DND-41 (cell line): Measurements from ENCODE around the gene BMPR1A.
"Not testable (repeated sequence)": the region's sequence is repeated elsewhere in the genome, so short reads cannot be mapped to it uniquely, and the experiment has no call there.

Experiments
- ATAC-seq: fragments of 200-7000 bp; cut with Tn5 transposase; 3 replicates; pipeline ENCODE4 v1.9.1; 2021; ENCODE audit warnings: low read depth; ENCODE audit not compliant: insufficient read depth
- DNase-seq: peaks from one replicate; pipeline ENCODE4 v3.0.0-alpha.2; 2020
- H2AFZ ChIP-seq: 2 replicates; pipeline ENCODE4 v1.6.0; 2012; ENCODE audit warnings: low read depth, low read length
- H3K27ac ChIP-seq: 2 replicates; pipeline ENCODE4 v1.5.1; 2012; ENCODE audit warnings: low read length, inconsistent platforms
- H3K27me3 ChIP-seq: fragments of 200-600 bp; sonication (generic); 2 replicates; pipeline ENCODE4 v1.6.0; 2012; ENCODE audit warnings: low read length, mild to moderate bottlenecking, inconsistent platforms; ENCODE audit not compliant: insufficient read depth, poor library complexity
- H3K36me3 ChIP-seq: 2 replicates; pipeline ENCODE4 v1.5.1; 2012; ENCODE audit warnings: low read length, inconsistent platforms; ENCODE audit not compliant: insufficient read depth
- H3K4me1 ChIP-seq: 2 replicates; pipeline ENCODE4 v1.5.1; 2012; ENCODE audit warnings: mild to moderate bottlenecking, low read length; ENCODE audit not compliant: insufficient read depth
- H3K4me2 ChIP-seq: 2 replicates; pipeline ENCODE4 v1.6.0; 2012; ENCODE audit warnings: mild to moderate bottlenecking, moderate library complexity, low read length, inconsistent platforms; ENCODE audit not compliant: insufficient read depth
- H3K4me3 ChIP-seq, 2 experiments: fragments of 200-600 bp in 1 of 2; shearing (Covaris generic) in 1 of 2; 2 replicates each; pipeline ENCODE4 v1.5.1; 2012 to 2016; ENCODE audit warnings: inconsistent platforms in 2 of 2, low read length in 2 of 2, mild to moderate bottlenecking in 2 of 2, low read depth in 1 of 2, moderate library complexity in 1 of 2
- H3K79me2 ChIP-seq: 2 replicates; pipeline ENCODE4 v1.6.0; 2012; ENCODE audit warnings: low read length, inconsistent platforms; ENCODE audit not compliant: insufficient read depth
- H3K9ac ChIP-seq: 2 replicates; pipeline ENCODE4 v1.6.0; 2012; ENCODE audit warnings: low read depth, mild to moderate bottlenecking, inconsistent platforms, low read length, moderate library complexity
- H3K9me3 ChIP-seq: 2 replicates; pipeline ENCODE4 v1.5.1; 2012; ENCODE audit warnings: low read length, moderate library complexity, mild to moderate bottlenecking, inconsistent platforms; ENCODE audit not compliant: insufficient read depth, severe bottlenecking
- H4K20me1 ChIP-seq: 2 replicates; pipeline ENCODE4 v1.6.0; 2012; ENCODE audit warnings: low read length; ENCODE audit not compliant: insufficient read depth
- EZH2 ChIP-seq: IDR thresholded peaks from 3 replicates; pipeline ENCODE4 v1.6.1; 2012; ENCODE audit warnings: borderline replicate concordance, low read depth, mild to moderate bottlenecking, moderate library complexity, low read length, inconsistent platforms; ENCODE audit not compliant: severe bottlenecking
- TF ChIP-seq, protein P1 (sequence below): IDR thresholded peaks from 2 replicates; pipeline ENCODE4 v1.5.1; 2012; ENCODE audit warnings: borderline replicate concordance, low read length, moderate library complexity, mild to moderate bottlenecking; ENCODE audit not compliant: poor library complexity, severe bottlenecking; ENCODE audit errors: extremely low read depth

The BMPR1A gene

GRCh38 chr10:86946213-86947155 lies 190.1 kb downstream of the BMPR1A start:
- Histone ChIP-seq H3K4me1 (no peaks in the 10 kb centered on the region), H3K9ac (no peak overlapping the region), H3K36me3 (no peaks in the 10 kb centered on the region), H3K9me3 (no peaks in the 10 kb centered on the region), H3K79me2 (no peaks in the 10 kb centered on the region), H4K20me1 (peaks cover 6% of the 10 kb centered on the region; the same call in 1 of the 2 replicates), H3K27me3 (no peaks in the 10 kb centered on the region), H2AFZ (no peak overlapping the region), H3K4me3 (no peak overlapping the region), H3K4me2 (no peak overlapping the region), H3K27ac (no peak overlapping the region)
- no peak for ATAC-seq
- no peak for DNase-seq
- TF ChIP-seq, protein P1, sequence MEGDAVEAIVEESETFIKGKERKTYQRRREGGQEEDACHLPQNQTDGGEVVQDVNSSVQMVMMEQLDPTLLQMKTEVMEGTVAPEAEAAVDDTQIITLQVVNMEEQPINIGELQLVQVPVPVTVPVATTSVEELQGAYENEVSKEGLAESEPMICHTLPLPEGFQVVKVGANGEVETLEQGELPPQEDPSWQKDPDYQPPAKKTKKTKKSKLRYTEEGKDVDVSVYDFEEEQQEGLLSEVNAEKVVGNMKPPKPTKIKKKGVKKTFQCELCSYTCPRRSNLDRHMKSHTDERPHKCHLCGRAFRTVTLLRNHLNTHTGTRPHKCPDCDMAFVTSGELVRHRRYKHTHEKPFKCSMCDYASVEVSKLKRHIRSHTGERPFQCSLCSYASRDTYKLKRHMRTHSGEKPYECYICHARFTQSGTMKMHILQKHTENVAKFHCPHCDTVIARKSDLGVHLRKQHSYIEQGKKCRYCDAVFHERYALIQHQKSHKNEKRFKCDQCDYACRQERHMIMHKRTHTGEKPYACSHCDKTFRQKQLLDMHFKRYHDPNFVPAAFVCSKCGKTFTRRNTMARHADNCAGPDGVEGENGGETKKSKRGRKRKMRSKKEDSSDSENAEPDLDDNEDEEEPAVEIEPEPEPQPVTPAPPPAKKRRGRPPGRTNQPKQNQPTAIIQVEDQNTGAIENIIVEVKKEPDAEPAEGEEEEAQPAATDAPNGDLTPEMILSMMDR: no peak
- TF ChIP-seq EZH2: no peak

- H3K27ac ChIP-seq, H3K4me3 ChIP-seq, H3K9me3 ChIP-seq, H3K9ac ChIP-seq, H4K20me1 ChIP-seq, H3K4me2 ChIP-seq, H3K79me2 ChIP-seq, H3K27me3 ChIP-seq, H3K36me3 ChIP-seq, H3K4me1 ChIP-seq, ATAC-seq, H2AFZ ChIP-seq, DNase-seq: not testable (repeated sequence)
These were observed 191.4 kb downstream of the BMPR1A start for GRCh38 chr10:86947806-86948205.

- Histone ChIP-seq H3K4me1 (no peaks in the 10 kb centered on the region), H2AFZ (no peak overlapping the region), H3K9me3 (peaks cover 5% of the 10 kb centered on the region), H3K27ac (no peak overlapping the region), H3K4me3 (no peak overlapping the region), H3K4me2 (no peak overlapping the region), H3K9ac (no peak overlapping the region), H3K79me2 (no peaks in the 10 kb centered on the region), H3K27me3 (no peaks in the 10 kb centered on the region), H4K20me1 (peaks cover 6% of the 10 kb centered on the region; the same call in 1 of the 2 replicates), H3K36me3 (no peaks in the 10 kb centered on the region)
- TF ChIP-seq EZH2: no peak
- TF ChIP-seq, protein P1: no peak
- DNase-seq (no peak), ATAC-seq (no peak)
These were observed 193.9 kb downstream of the BMPR1A start for GRCh38 chr10:86950349-86950748.

DNA sequence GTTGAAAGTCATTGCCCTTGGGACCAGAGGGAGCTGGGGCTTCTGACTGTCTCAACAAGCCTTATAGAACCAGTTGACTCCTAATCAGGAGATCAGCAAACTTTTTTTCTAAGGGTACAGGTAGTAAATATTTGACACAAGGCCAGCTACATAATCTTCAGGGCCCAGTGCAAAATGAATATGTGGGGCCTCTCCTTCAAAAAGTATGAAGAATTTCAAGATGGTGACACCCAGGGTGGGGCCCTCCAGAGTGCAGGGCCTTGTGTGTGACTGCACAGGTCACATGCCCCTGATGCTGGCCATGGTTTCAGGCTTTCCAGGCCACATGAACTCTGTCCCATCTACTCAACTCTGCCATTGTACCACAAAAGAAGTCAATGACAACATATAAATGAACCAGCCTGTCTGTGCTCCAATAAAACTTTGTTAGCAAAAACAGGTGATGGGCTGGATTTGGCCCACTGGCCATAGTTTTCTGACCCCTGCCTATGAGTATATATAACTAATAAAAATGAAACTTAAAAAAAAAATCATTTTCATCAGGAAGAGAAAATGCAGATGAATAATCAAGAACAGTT lies 194.9 kb downstream of the BMPR1A start:
- ATAC-seq (no peak), DNase-seq (no peak)
- Histone ChIP-seq H3K9me3 (peaks cover 5% of the 10 kb centered on the region), H3K27ac (no peak overlapping the region), H3K4me3 (no peak overlapping the region), H3K27me3 (no peaks in the 10 kb centered on the region), H3K36me3 (no peaks in the 10 kb centered on the region), H3K4me2 (no peak overlapping the region), H2AFZ (no peak overlapping the region), H3K9ac (no peak overlapping the region), H3K4me1 (no peaks in the 10 kb centered on the region), H3K79me2 (no peaks in the 10 kb centered on the region), H4K20me1 (0 out of 2 replicates have a peak, but pooled peaks cover 2% of the 10 kb centered on the region)
- TF ChIP-seq, protein P1: no peak
- no peak for TF ChIP-seq EZH2
